H9 (cell line): Measurements from ENCODE around the gene PMEPA1. TPM values are rescaled to one million over a fixed set of nuclear protein-coding genes. Genes with fewer than 3 reads are reported as not detected.

Source experiments
- DNase-seq: peaks from one replicate; pipeline ENCODE4 v3.0.0-alpha.2; 2017
- H2AFZ ChIP-seq: one replicate; pipeline ENCODE4 v1.6.1; 2013; ENCODE audit warnings: mild to moderate bottlenecking, low read length, control low read depth, moderate library complexity
- H2AK5ac ChIP-seq: 2 replicates; pipeline ENCODE4 v1.6.1; 2013; ENCODE audit warnings: low read length, control low read depth, mixed read lengths; ENCODE audit not compliant: insufficient read length
- H2BK120ac ChIP-seq: one replicate; pipeline ENCODE4 v1.6.1; 2013; ENCODE audit warnings: low read depth, mild to moderate bottlenecking, low read length, control low read depth, inconsistent platforms; ENCODE audit not compliant: poor library complexity, severe bottlenecking
- H2BK12ac ChIP-seq: 2 replicates; pipeline ENCODE4 v1.6.1; 2013; ENCODE audit warnings: low read length, control low read depth, mixed read lengths, low read depth; ENCODE audit not compliant: insufficient read length
- H2BK15ac ChIP-seq: 2 replicates; pipeline ENCODE4 v1.6.1; 2013; ENCODE audit warnings: low read depth, low read length, control low read depth
- H2BK20ac ChIP-seq: one replicate; pipeline ENCODE4 v1.6.1; 2013; ENCODE audit warnings: low read depth, mild to moderate bottlenecking, low read length, control low read depth, inconsistent platforms; ENCODE audit not compliant: poor library complexity, severe bottlenecking
- H2BK5ac ChIP-seq: 2 replicates; pipeline ENCODE4 v1.6.1; 2013; ENCODE audit warnings: low read length, control low read depth, mixed read lengths; ENCODE audit not compliant: insufficient read length
- H3K14ac ChIP-seq: 2 replicates; pipeline ENCODE4 v1.6.1; 2013; ENCODE audit warnings: low read length, control low read depth; ENCODE audit not compliant: insufficient read depth
- H3K18ac ChIP-seq: 2 replicates; pipeline ENCODE4 v1.6.1; 2013; ENCODE audit warnings: low read depth, mild to moderate bottlenecking, mixed read lengths, low read length, control low read depth; ENCODE audit not compliant: insufficient read length
- H3K23ac ChIP-seq: 2 replicates; pipeline ENCODE4 v1.6.1; 2013; ENCODE audit warnings: low read length, control low read depth, mixed read lengths, low read depth; ENCODE audit not compliant: insufficient read length
- H3K23me2 ChIP-seq: 2 replicates; pipeline ENCODE4 v1.6.1; 2013; ENCODE audit warnings: low read depth, mild to moderate bottlenecking, mixed read lengths, low read length, control low read depth; ENCODE audit not compliant: insufficient read length, poor library complexity, severe bottlenecking
- H3K27ac ChIP-seq: 2 replicates; pipeline ENCODE4 v1.5.1; 2013; ENCODE audit warnings: low read length, control low read depth, mixed read lengths, low read depth; ENCODE audit not compliant: insufficient read length
- H3K27me3 ChIP-seq: 2 replicates; pipeline ENCODE4 v1.6.1; 2013; ENCODE audit warnings: low read length, control low read depth, inconsistent platforms; ENCODE audit not compliant: insufficient read depth
- H3K4ac ChIP-seq: 2 replicates; pipeline ENCODE4 v1.6.1; 2013; ENCODE audit warnings: low read depth, mild to moderate bottlenecking, control low read depth, inconsistent platforms, low read length, moderate library complexity
- H3K4me1 ChIP-seq: 2 replicates; pipeline ENCODE4 v1.6.1; 2013; ENCODE audit warnings: low read length, control low read depth, inconsistent platforms; ENCODE audit not compliant: insufficient read depth
- H3K4me2 ChIP-seq: 2 replicates; pipeline ENCODE4 v1.6.1; 2013; ENCODE audit warnings: low read length, control low read depth, mixed read lengths; ENCODE audit not compliant: insufficient read length, insufficient read depth
- H3K56ac ChIP-seq: 2 replicates; pipeline ENCODE4 v1.6.1; 2013; ENCODE audit warnings: low read depth, mild to moderate bottlenecking, mixed read lengths, low read length, control low read depth; ENCODE audit not compliant: insufficient read length
- H3K79me1 ChIP-seq: 2 replicates; pipeline ENCODE4 v1.6.1; 2013; ENCODE audit warnings: low read depth, mild to moderate bottlenecking, moderate library complexity, low read length, control low read depth, inconsistent platforms; ENCODE audit not compliant: insufficient read depth, poor library complexity, severe bottlenecking
- H3K79me2 ChIP-seq: 2 replicates; pipeline ENCODE4 v1.6.1; 2013; ENCODE audit warnings: low read length, control low read depth, inconsistent platforms; ENCODE audit not compliant: insufficient read depth
- H3K9ac ChIP-seq: 2 replicates; pipeline ENCODE4 v1.6.1; 2013; ENCODE audit warnings: low read length, control low read depth, mixed read lengths; ENCODE audit not compliant: insufficient read length; ENCODE audit errors: extremely low read depth
- H3K9me3 ChIP-seq: one replicate; pipeline ENCODE4 v1.6.1; 2013; ENCODE audit warnings: low read depth, low read length, inconsistent platforms; ENCODE audit not compliant: control insufficient read depth
- H3T11ph ChIP-seq: one replicate; pipeline ENCODE4 v1.6.1; 2013; ENCODE audit warnings: mild to moderate bottlenecking, low read length, control low read depth, inconsistent platforms
- H4K20me1 ChIP-seq: one replicate; pipeline ENCODE4 v1.6.1; 2013; ENCODE audit not compliant: control insufficient read depth, insufficient read length, insufficient read depth
- H4K5ac ChIP-seq: 2 replicates; pipeline ENCODE4 v1.6.1; 2013; ENCODE audit warnings: low read depth, mild to moderate bottlenecking, mixed read lengths, low read length, control low read depth; ENCODE audit not compliant: insufficient read length
- H4K8ac ChIP-seq: replicated peaks from 2 replicates; pipeline ENCODE4 v1.6.1; 2013; ENCODE audit warnings: low read length, control low read depth, mixed read lengths, low read depth; ENCODE audit not compliant: insufficient read length
- H4K91ac ChIP-seq: 2 replicates; pipeline ENCODE4 v1.6.1; 2013; ENCODE audit warnings: low read depth, mild to moderate bottlenecking, moderate library complexity, mixed read lengths, low read length, control low read depth; ENCODE audit not compliant: insufficient read length
- H3K27ac Mint-ChIP-seq, 3 experiments: 2 replicates in 2 of 3; 3 replicates in 1 of 3; pipeline ENCODE4 v1.8.0; 2020 to 2021; ENCODE audit warnings: mixed read lengths in 3 of 3, mild to moderate bottlenecking in 1 of 3, moderate library complexity in 1 of 3
- H3K27me3 Mint-ChIP-seq: 2 replicates; pipeline ENCODE4 v1.8.0; 2021; ENCODE audit warnings: low read depth, mild to moderate bottlenecking, moderate library complexity, mixed read lengths
- H3K36me3 Mint-ChIP-seq, 3 experiments: 2 replicates in 2 of 3; 3 replicates in 1 of 3; pipeline ENCODE4 v1.8.0; 2020 to 2021; ENCODE audit warnings: low read depth in 3 of 3, mixed read lengths in 3 of 3; ENCODE audit not compliant: insufficient read depth in 1 of 3
- H3K4me1 Mint-ChIP-seq, 2 experiments: 2 replicates each; pipeline ENCODE4 v1.8.0; 2020; ENCODE audit warnings: mixed read lengths in 2 of 2
- H3K4me3 Mint-ChIP-seq, 2 experiments: 2 replicates in 1 of 2; 3 replicates in 1 of 2; pipeline ENCODE4 v1.8.0; 2020 to 2021; ENCODE audit warnings: mild to moderate bottlenecking in 2 of 2, mixed read lengths in 2 of 2, moderate library complexity in 1 of 2
- H3K9me3 Mint-ChIP-seq, 2 experiments: 2 replicates in 1 of 2; 3 replicates in 1 of 2; pipeline ENCODE4 v1.8.0; 2020; ENCODE audit warnings: mild to moderate bottlenecking in 2 of 2, mixed read lengths in 2 of 2, moderate library complexity in 1 of 2
- WGBS: extraction: QIAGEN DNeasy Blood & Tissue Kit; methylation state at CpG from one replicate; pipeline ENCODE4 v1.1.7; 2013; ENCODE audit warnings: missing lambda C conversion rate, low lambda C conversion rate, mixed read lengths; ENCODE audit not compliant: insufficient read length; ENCODE audit errors: extremely low coverage; 5-methylcytosine and 5-hydroxymethylcytosine counted together
- total RNA-seq: library from RNA; stranded (reverse); gene quantifications from 2 replicates; pipeline ENCODE4 v1.2.1, GENCODE V29; 2021
- TF ChIP-seq, protein P1 (sequence below): fragments of 200-600 bp; sonication (generic); conservative IDR thresholded peaks from 3 replicates; pipeline ENCODE4 v1.8.0; 2021; ENCODE audit warnings: antibody characterized with exemption, mild to moderate bottlenecking

PMEPA1 gene
- total RNA-seq, 1 experiment from 2014 or later: 34.6 TPM

DNA sequence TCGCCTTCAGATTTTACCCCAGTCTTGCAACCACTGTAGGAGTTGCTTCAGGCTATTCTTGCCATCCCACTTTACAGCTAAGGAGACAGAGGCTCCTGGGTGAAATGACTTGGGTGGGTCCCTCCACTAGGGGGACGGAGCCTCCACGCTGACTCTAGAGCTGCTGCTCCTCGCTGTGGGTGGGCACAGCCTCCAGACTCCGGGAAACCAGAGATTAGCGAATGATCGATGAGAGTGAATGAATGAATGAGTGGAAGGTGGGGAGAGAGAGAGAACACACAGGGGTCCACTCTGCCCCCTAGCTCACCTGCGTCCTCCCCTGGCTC lies 100.0 kb downstream of the PMEPA1 start:
- Histone ChIP-seq H2BK5ac (no peak overlapping the region), H3K27ac (no peak overlapping the region), H3K23ac (no peak overlapping the region), H4K5ac (no peak overlapping the region), H3K14ac (no peak overlapping the region), H3K4ac (no peak overlapping the region), H4K20me1 (no peaks in the 10 kb centered on the region), H3K23me2 (no peaks in the 10 kb centered on the region), H2AK5ac (no peak overlapping the region), H2BK12ac (no peak overlapping the region), H2BK120ac (no peak overlapping the region), H3K18ac (no peak overlapping the region), H3K9me3 (no peaks in the 10 kb centered on the region), H3K4me1 (no peaks in the 10 kb centered on the region), H2BK20ac (no peak overlapping the region), H3K79me2 (no peaks in the 10 kb centered on the region), H4K91ac (no peak overlapping the region), H4K8ac (no peak overlapping the region), H3K27me3 (no peaks in the 10 kb centered on the region), H3K79me1 (no peaks in the 10 kb centered on the region), H2BK15ac (no peak overlapping the region), H2AFZ (no peak overlapping the region), H3K56ac (no peak overlapping the region), H3K4me2 (no peak overlapping the region), H3T11ph (no peak overlapping the region), H3K9ac (no peak overlapping the region)
- Mint-ChIP-seq H3K4me3 (no peak overlapping the region), H3K4me1 (peaks cover 6 to 10% of the 10 kb centered on the region in 2 experiments), H3K36me3 (no peaks in the 10 kb centered on the region), H3K9me3 (no peaks in the 10 kb centered on the region), H3K27ac (no peak overlapping the region), H3K27me3 (peaks cover 3% of the 10 kb centered on the region; the same call in 1 of the 2 replicates)
- no CpG with 5 or more reads among the region's 8 CpGs for WGBS
- no peak for DNase-seq
- TF ChIP-seq, protein P1, sequence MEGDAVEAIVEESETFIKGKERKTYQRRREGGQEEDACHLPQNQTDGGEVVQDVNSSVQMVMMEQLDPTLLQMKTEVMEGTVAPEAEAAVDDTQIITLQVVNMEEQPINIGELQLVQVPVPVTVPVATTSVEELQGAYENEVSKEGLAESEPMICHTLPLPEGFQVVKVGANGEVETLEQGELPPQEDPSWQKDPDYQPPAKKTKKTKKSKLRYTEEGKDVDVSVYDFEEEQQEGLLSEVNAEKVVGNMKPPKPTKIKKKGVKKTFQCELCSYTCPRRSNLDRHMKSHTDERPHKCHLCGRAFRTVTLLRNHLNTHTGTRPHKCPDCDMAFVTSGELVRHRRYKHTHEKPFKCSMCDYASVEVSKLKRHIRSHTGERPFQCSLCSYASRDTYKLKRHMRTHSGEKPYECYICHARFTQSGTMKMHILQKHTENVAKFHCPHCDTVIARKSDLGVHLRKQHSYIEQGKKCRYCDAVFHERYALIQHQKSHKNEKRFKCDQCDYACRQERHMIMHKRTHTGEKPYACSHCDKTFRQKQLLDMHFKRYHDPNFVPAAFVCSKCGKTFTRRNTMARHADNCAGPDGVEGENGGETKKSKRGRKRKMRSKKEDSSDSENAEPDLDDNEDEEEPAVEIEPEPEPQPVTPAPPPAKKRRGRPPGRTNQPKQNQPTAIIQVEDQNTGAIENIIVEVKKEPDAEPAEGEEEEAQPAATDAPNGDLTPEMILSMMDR: peak; percentile 52; the same call in 2 of the 3 replicates
